Loucy (cell line): Measurements from ENCODE around the gene YIPF1.

ENCODE experiments used
- CTCF ChIP-seq: fragments of 200-600 bp; sonication (generic); conservative IDR thresholded peaks from 2 replicates; pipeline ENCODE4 v1.5.1; 2014; ENCODE audit warnings: mild to moderate bottlenecking, antibody characterized with exemption, low read length
- EZH2phosphoT487 ChIP-seq: fragments of 200-600 bp; IDR thresholded peaks from 2 replicates; pipeline ENCODE4 v1.6.1; 2018; ENCODE audit warnings: antibody characterized with exemption, mild to moderate bottlenecking, moderate library complexity, borderline replicate concordance

DNA sequence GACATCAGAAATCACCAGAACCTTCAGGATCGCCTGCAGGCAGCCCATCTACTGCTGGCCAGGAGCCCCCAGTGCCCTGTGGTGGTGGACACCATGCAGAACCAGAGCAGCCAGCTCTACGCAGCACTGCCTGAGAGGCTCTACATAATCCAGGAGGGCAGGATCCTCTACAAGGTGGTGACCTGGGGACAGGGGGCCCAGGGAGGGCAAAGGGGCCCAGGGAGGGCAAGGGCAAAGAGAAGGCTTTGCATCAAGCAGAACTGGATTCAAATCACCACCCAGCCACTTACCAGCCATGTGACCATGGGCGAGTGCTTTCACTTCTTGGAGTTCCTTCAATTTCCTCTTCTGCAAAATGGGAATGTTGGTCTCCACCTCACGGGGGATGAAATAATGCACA, 16.5 kb upstream of the YIPF1 start:
- TF ChIP-seq CTCF (no peak), EZH2phosphoT487 (no peak)
